Measurements from ENCODE around the gene PLXNB2.

PLXNB2 gene

DNA sequence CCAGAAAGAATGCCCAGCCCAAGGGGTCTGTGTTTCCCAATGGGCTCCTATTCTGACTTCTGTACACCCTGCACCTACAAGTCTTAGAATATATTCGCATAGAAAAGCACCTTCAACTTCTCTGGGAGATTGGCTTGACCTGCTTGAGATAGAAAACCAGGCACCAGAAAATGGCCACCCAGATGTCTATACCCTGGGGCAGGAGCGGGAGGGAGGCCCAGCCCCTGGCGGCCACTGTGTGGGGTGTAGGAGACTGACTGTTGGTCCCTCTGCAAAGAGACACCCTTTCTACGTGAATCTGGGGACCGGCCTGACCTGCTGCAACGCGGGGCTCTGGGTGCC, 10.9 kb upstream of the PLXNB2 start:
- Mint-ChIP-seq H3K36me3 (ENCODE audit: low read depth) (no peaks in the 10 kb centered on the region), H3K9me3 (no peaks in the 10 kb centered on the region), H3K4me1 (ENCODE audit: low read depth) (peaks cover 18% of the 10 kb centered on the region), H3K27ac (no peak overlapping the region), H3K27me3 (no peaks in the 10 kb centered on the region), H3K4me3 (no peak overlapping the region)
- DNase-seq: no peak

DNA sequence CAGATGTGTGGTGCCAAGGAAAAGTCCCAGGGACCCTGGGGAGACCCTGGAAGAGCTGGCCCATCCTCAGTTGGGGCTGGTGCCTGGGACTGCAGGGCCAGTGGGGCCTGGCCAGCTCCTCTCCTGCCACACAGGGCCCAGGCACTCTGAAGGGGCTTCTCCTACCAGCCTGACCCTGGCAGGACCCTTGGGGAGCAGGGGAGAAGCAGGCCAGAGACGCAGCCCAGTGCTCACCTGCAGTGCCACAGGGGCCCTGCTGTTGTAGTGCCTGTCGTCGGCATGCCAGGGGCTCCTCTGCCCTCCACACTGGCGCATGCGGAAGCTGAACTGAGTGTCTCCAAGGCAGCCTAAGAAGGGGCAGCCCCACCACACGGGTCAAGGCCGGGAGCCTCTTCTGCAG, 10.2 kb upstream of the PLXNB2 start:
- H3K27me3 Mint-ChIP-seq: no peaks in the 10 kb centered on the region

DNA sequence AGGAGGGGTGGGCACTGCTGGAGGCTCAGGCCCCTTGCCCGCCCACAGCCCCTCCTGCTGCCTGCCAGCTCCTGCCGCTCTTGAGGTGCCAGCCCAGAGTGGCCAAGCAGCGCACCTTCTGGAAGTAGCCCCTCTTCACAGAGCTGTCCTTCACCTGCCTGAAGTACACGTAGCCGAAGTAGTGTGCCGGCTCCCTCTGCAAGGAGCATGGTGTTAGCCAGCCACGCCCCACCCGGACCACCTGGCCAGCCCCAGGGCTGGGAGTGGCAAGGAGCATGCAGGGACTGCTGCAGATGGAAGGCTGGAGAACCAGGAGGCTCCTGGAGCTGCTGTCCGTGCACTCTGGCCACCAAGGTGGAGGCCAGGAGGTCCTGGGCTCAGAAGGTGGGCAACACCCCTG, 9.7 kb upstream of the PLXNB2 start:
- no peak for DNase-seq
- no peak overlapping the region for H3K27ac Mint-ChIP-seq
- H3K4me1 Mint-ChIP-seq (ENCODE audit: low read depth): peaks cover 18% of the 10 kb centered on the region
- no peak overlapping the region for H3K4me3 Mint-ChIP-seq
- no peaks in the 10 kb centered on the region for H3K27me3 Mint-ChIP-seq
- H3K9me3 Mint-ChIP-seq: no peaks in the 10 kb centered on the region
- H3K36me3 Mint-ChIP-seq (ENCODE audit: low read depth): no peaks in the 10 kb centered on the region

More for the DNA sequence above, 10.2 kb upstream of the PLXNB2 start:
- no peaks in the 10 kb centered on the region for H3K36me3 Mint-ChIP-seq (ENCODE audit: low read depth)
- H3K4me1 Mint-ChIP-seq (ENCODE audit: low read depth): peaks cover 18% of the 10 kb centered on the region
- no peak overlapping the region for H3K27ac Mint-ChIP-seq
- no peak overlapping the region for H3K4me3 Mint-ChIP-seq
- no peak for DNase-seq
- H3K9me3 Mint-ChIP-seq: no peaks in the 10 kb centered on the region

DNA sequence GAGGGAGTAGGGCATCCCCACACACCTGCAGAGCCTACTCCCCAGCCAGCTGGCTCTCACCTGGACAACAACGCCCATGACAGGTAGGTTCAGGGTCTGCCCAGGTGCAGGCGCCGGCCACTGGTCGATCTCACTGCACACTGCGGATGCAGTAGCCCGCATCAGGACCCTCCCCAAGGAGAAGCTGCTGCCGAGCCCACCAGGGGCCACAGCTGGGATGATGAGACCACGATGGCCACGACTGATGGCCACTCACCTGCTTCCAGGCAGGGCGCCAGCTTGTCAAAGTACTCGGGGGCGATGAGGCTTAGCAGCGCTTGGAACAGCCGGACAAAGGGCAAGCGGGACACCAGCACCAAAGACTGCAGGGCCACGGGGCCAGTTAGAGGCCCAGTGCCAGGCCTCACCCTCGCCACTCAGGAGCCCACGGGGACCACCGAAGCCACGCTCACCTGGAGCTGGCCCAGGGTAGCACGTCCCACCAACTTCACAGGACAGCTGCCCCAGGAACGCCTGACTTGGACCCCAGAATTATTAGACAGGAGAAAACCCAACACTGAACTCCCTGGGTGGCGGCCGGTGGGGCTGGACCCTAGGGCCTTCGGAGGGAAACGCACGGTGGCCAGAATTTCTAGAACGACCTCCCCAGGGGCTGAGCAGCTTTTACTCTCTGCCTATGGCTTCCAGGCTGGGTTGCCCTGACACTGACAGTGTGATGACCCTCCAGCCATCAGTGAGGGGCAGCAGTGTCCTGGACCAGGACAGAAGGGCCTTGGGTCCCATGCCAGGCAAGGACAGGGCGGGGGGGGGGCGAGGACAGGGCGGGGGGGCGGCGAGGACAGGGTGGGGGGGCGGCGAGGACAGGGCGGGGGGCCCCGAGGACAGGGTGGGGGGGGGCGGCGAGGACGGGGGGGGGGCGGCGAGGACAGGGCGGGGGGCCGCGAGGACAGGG, 8.9 kb upstream of the PLXNB2 start:
- no peaks in the 10 kb centered on the region for H3K9me3 Mint-ChIP-seq
- H3K27ac Mint-ChIP-seq: no peak overlapping the region
- peaks cover 18% of the 10 kb centered on the region for H3K4me1 Mint-ChIP-seq (ENCODE audit: low read depth)
- no peaks in the 10 kb centered on the region for H3K36me3 Mint-ChIP-seq (ENCODE audit: low read depth)
- H3K4me3 Mint-ChIP-seq: no peak overlapping the region
- no peak for DNase-seq
- H3K27me3 Mint-ChIP-seq: no peaks in the 10 kb centered on the region

GRCh38 chr22:50315289-50316113, 8.1 kb upstream of the PLXNB2 start:
- peak overlapping the region; percentile 27 for H3K27ac Mint-ChIP-seq
- H3K4me3 Mint-ChIP-seq: no peak overlapping the region
- no peaks in the 10 kb centered on the region for H3K27me3 Mint-ChIP-seq
- DNase-seq: no peak
- no peaks in the 10 kb centered on the region for H3K36me3 Mint-ChIP-seq (ENCODE audit: low read depth)
- H3K9me3 Mint-ChIP-seq: no peaks in the 10 kb centered on the region
- H3K4me1 Mint-ChIP-seq (ENCODE audit: low read depth): peaks cover 18% of the 10 kb centered on the region

DNA sequence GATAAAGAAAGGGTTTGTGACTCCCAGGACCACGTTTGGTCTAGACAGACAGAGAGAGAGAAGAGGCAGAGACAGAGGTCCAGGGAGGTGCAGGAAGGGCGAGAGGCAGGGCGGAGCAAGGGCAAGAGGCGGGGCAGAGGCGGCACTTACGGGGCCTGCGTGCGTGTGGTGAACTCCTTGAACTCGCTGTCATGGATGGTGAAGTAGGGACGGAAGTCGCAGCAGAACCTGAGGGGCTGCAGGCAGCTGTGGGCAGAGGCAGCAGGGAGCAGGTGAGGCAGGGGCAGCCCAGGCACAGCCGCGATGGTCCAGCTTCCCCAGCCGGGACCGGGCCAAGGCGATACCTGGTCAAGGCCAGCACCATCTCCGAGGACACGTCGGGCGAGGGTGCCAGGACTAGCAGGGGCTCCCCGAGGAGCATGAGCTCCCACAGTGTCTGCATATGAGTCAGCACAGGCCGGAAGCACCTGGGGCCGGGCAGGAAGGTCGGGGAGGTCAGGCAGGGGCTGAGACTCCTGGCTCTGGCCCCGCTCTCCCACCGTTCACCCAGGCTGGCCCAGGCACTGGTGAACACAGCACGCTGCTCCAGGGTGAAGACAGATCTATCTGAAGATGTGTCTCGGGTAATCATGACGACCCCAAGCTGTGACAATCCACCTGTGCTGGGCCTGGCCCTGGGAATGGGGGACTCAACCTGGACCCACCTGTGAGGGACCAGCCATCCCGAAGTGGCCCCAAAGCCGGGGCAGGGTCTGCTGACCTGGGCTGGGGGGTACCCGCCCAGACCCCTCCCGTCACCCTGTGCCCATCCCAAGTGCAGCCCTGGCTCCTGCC, 7.2 kb upstream of the PLXNB2 start:
- Mint-ChIP-seq H3K27ac (peak overlapping the region; percentile 91), H3K4me3 (peak overlapping the region; percentile 81), H3K4me1 (ENCODE audit: low read depth) (peaks cover 18% of the 10 kb centered on the region), H3K27me3 (no peaks in the 10 kb centered on the region), H3K36me3 (ENCODE audit: low read depth) (no peaks in the 10 kb centered on the region), H3K9me3 (no peaks in the 10 kb centered on the region)
- DNase-seq: peak; percentile 85

- peak overlapping the region; percentile 91 for H3K27ac Mint-ChIP-seq
- H3K4me3 Mint-ChIP-seq: peak overlapping the region; percentile 81
- H3K9me3 Mint-ChIP-seq: no peaks in the 10 kb centered on the region
- no peaks in the 10 kb centered on the region for H3K27me3 Mint-ChIP-seq
- H3K4me1 Mint-ChIP-seq (ENCODE audit: low read depth): peaks cover 18% of the 10 kb centered on the region
- no peaks in the 10 kb centered on the region for H3K36me3 Mint-ChIP-seq (ENCODE audit: low read depth)
- no peak for DNase-seq
These were observed 6.6 kb upstream of the PLXNB2 start for GRCh38 chr22:50314081-50314454.

GRCh38 chr22:50313600-50313999, 6.2 kb upstream of the PLXNB2 start:
- Mint-ChIP-seq H3K27me3 (peaks cover 3% of the 10 kb centered on the region), H3K4me3 (peak overlapping the region; percentile 81), H3K36me3 (ENCODE audit: low read depth) (no peaks in the 10 kb centered on the region), H3K4me1 (ENCODE audit: low read depth) (peaks cover 18% of the 10 kb centered on the region), H3K27ac (peak overlapping the region; percentile 69), H3K9me3 (no peaks in the 10 kb centered on the region)
- DNase-seq: no peak

GRCh38 chr22:50313021-50313420, 5.6 kb upstream of the PLXNB2 start:
- Mint-ChIP-seq H3K4me1 (ENCODE audit: low read depth) (peaks cover 18% of the 10 kb centered on the region), H3K4me3 (no peak overlapping the region)

GRCh38 chr22:50312371-50312770, 4.9 kb upstream of the PLXNB2 start:
- Mint-ChIP-seq H3K36me3 (ENCODE audit: low read depth) (no peaks in the 10 kb centered on the region), H3K9me3 (no peaks in the 10 kb centered on the region), H3K27ac (no peak overlapping the region), H3K27me3 (peaks cover 6% of the 10 kb centered on the region), H3K4me3 (no peak overlapping the region), H3K4me1 (ENCODE audit: low read depth) (peaks cover 18% of the 10 kb centered on the region)
- no peak for DNase-seq

More at GRCh38 chr22:50313021-50313420, 5.6 kb upstream of the PLXNB2 start:
- DNase-seq: no peak
- peaks cover 6% of the 10 kb centered on the region for H3K27me3 Mint-ChIP-seq
- H3K36me3 Mint-ChIP-seq (ENCODE audit: low read depth): no peaks in the 10 kb centered on the region
- no peaks in the 10 kb centered on the region for H3K9me3 Mint-ChIP-seq
- no peak overlapping the region for H3K27ac Mint-ChIP-seq

DNA sequence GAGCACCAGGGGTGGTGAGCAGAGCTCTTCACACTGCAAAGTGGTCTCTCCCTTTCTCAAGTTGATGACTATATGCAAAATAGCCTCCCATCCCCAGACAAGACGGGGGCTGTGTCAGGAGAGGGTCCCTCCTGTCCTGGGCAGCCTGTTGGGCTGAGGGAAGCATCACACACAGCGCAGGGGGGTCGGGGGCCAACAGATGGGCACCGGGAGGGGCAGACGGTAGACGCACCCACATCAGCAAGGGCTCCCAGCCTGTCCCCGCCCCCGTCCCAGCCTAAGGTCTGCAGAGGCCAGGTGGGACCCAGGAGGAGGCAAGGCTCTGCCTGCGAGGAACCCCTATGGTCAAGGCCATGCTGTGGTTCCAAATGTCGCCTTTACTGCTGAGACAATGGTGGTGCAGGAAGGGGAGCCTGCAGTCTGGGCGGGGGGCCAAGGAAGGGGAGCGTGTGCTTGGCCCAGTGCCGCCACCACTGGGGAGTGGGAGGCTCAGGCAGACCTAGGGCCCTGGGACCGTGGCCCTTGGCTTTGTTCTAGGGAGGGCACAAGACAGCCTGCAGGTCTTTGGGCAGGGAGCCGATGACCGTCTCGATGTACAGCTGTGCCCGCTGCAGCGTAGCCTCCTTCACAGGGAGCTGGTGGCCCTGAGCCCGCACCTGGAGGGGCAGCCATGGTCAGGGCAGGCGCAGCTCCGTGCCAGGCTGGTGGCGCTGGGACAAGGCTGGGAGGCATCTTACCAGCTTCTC, 4.3 kb upstream of the PLXNB2 start:
- peaks cover 6% of the 10 kb centered on the region for H3K27me3 Mint-ChIP-seq
- H3K27ac Mint-ChIP-seq: no peak overlapping the region
- no peaks in the 10 kb centered on the region for H3K36me3 Mint-ChIP-seq (ENCODE audit: low read depth)
- H3K4me1 Mint-ChIP-seq (ENCODE audit: low read depth): peaks cover 18% of the 10 kb centered on the region
- H3K4me3 Mint-ChIP-seq: no peak overlapping the region
- no peaks in the 10 kb centered on the region for H3K9me3 Mint-ChIP-seq
- no peak for DNase-seq

- no peak for DNase-seq
- H3K4me3 Mint-ChIP-seq: no peak overlapping the region
- peaks cover 22% of the 10 kb centered on the region for H3K4me1 Mint-ChIP-seq (ENCODE audit: low read depth)
- no peaks in the 10 kb centered on the region for H3K36me3 Mint-ChIP-seq (ENCODE audit: low read depth)
- peaks cover 10% of the 10 kb centered on the region for H3K27me3 Mint-ChIP-seq
- no peaks in the 10 kb centered on the region for H3K9me3 Mint-ChIP-seq
- H3K27ac Mint-ChIP-seq: no peak overlapping the region
These were observed 3.6 kb upstream of the PLXNB2 start for GRCh38 chr22:50310949-50311444.

GRCh38 chr22:50310031-50310722, 2.7 kb upstream of the PLXNB2 start:
- no peak overlapping the region for H3K27ac Mint-ChIP-seq
- peaks cover 16% of the 10 kb centered on the region for H3K27me3 Mint-ChIP-seq
- H3K4me1 Mint-ChIP-seq (ENCODE audit: low read depth): peaks cover 21% of the 10 kb centered on the region
- DNase-seq: no peak
- H3K36me3 Mint-ChIP-seq (ENCODE audit: low read depth): no peaks in the 10 kb centered on the region
- H3K9me3 Mint-ChIP-seq: no peaks in the 10 kb centered on the region
- no peak overlapping the region for H3K4me3 Mint-ChIP-seq
